Muscle layer of duodenum (tissue), 2 donors: Measurements from ENCODE around the gene KIF21A.

Source experiments
- H3K27ac ChIP-seq: one replicate; pipeline ENCODE4 v1.7.0; 2013; ENCODE audit warnings: mild to moderate bottlenecking, low read length
- H3K27me3 ChIP-seq: one replicate; pipeline ENCODE4 v1.7.0; 2013; ENCODE audit warnings: low read depth, mild to moderate bottlenecking, control low read depth, low read length
- H3K36me3 ChIP-seq, 2 donors: one replicate each; pipeline ENCODE4 v1.7.0; 2013; ENCODE audit warnings: low read length in 2 of 2, control low read depth in 1 of 2, mild to moderate bottlenecking in 1 of 2; ENCODE audit not compliant: insufficient read depth in 2 of 2, control insufficient read depth in 1 of 2
- H3K4me1 ChIP-seq, 2 donors: one replicate each; pipeline ENCODE4 v1.7.0; 2013; ENCODE audit warnings: low read length in 2 of 2, mild to moderate bottlenecking in 2 of 2, control low read depth in 1 of 2, moderate library complexity in 1 of 2; ENCODE audit not compliant: insufficient read depth in 2 of 2, control insufficient read depth in 1 of 2
- H3K4me3 ChIP-seq, 2 donors: one replicate each; pipeline ENCODE4 v1.7.0; 2013; ENCODE audit warnings: low read length in 2 of 2, low read depth in 1 of 2, mild to moderate bottlenecking in 1 of 2
- H3K9me3 ChIP-seq, 2 donors: one replicate each; pipeline ENCODE4 v1.7.0; 2013; ENCODE audit warnings: low read length in 2 of 2, control low read depth in 1 of 2, mild to moderate bottlenecking in 1 of 2; ENCODE audit not compliant: control insufficient read depth in 1 of 2
- donor health status: healthy.

The KIF21A gene

DNA sequence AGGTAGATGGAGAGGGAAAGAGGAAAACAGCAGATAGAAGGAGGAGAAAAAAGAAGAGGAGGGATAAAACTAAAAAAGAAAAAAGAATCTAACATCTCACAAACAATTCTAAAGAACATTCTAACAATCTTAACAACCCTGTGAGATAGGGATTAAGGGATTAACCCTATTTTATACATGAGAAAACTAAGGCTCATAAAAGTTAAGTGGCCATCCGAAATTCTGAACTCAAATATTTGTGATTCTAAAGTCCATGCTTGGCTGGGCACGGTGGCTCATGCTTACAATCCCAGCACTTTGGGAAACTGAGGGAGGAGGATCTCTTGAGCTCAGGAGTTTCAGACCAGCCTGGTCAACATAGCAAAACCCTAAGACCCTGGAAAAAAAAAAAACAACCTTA is 13.1 kb downstream of the KIF21A start:
- Histone ChIP-seq H3K27me3 (no peaks in the 10 kb centered on the region), H3K36me3 (no peaks in the 10 kb centered on the region), H3K27ac (no peak overlapping the region), H3K4me1 (no peaks in the 10 kb centered on the region), H3K4me3 (no peak overlapping the region), H3K9me3 (no peaks in the 10 kb centered on the region)

DNA sequence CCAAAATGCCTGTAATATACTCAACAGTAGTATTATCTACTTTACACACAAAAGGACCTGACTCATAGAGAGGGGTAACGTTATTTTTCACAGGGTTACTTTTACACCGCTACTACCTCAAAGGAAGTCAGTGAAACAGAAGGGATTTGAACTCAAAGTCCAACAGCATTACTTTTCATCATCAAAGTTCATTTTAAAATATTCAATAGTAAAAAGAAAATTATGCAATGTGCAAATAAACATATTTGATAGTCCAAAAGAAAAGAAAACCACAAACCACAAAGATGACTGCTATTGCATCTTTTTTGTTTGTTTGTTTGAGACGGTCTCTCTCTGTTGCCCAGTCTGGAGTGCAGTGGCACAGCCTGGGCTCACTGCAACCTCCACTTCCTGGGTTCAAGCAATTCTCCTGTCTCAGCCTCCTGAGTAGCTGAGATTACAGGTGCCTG is 15.5 kb downstream of the KIF21A start:
- H3K4me3 ChIP-seq = no peak overlapping the region
- H3K27me3 ChIP-seq = no peaks in the 10 kb centered on the region
- H3K9me3 ChIP-seq = no peaks in the 10 kb centered on the region

DNA sequence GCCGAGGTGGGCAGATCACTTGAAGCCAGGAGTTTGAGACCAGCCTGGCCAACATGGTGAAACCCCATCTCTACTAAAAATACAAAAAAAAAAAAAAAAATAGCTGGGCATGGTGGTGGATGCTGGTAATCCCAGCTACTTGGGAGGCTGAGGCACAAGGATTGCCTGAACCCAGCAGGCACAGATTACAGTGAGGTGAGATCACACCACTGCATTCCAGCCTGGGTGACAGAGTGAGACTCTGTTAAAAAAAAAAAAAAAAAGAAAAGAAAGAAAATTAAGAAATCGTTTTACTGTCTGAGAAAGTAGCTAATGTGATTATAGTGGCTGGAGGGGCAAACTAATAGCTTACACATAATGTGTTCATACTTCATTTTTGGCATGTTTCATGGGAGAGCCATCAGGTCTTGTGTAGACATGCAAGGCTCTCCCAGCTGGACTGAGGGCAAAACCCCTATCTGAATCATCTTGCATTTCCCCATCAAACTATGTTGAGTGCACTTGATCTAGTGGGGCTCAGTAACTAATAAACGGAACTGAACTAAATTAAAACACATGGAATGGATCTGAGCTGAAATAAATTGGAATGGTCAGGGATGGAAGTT is 16.2 kb downstream of the KIF21A start:
- Histone ChIP-seq H3K27ac (no peak overlapping the region), H3K4me3 (no peak overlapping the region), H3K9me3 (no peaks in the 10 kb centered on the region), H3K4me1 (no peaks in the 10 kb centered on the region), H3K27me3 (no peaks in the 10 kb centered on the region), H3K36me3 (no peaks in the 10 kb centered on the region)

More for the DNA sequence above, 15.5 kb downstream of the KIF21A start:
- Histone ChIP-seq H3K36me3 (no peaks in the 10 kb centered on the region), H3K27ac (no peak overlapping the region), H3K4me1 (no peaks in the 10 kb centered on the region)

DNA sequence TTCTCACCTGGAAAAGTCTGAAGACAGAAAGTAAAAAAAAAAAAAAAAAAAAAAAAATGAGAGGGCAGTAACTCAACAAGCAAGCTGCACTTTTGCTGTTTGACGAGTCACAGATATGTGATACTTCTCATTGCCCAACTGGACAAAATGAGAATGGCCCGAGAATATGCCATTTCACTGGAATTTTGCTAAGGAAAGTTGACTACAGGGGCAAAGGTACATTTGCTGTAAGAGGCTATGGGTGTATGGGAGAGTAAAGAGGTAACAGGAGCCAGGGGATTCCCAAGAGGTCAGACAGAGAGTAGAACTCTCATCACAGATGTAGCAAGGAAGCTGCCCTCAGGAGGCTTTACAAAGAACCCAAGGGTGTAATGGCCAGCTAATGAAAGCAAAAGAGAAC is 22.9 kb downstream of the KIF21A start:
- no peaks in the 10 kb centered on the region for H3K36me3 ChIP-seq
- H3K27me3 ChIP-seq = no peaks in the 10 kb centered on the region
- H3K27ac ChIP-seq = no peak overlapping the region
- H3K4me1 ChIP-seq = no peaks in the 10 kb centered on the region
- H3K9me3 ChIP-seq = no peaks in the 10 kb centered on the region
- H3K4me3 ChIP-seq = no peak overlapping the region

- H3K27ac ChIP-seq = no peak overlapping the region
- no peaks in the 10 kb centered on the region for H3K36me3 ChIP-seq
- H3K9me3 ChIP-seq = no peaks in the 10 kb centered on the region
- H3K4me1 ChIP-seq = no peaks in the 10 kb centered on the region
- H3K4me3 ChIP-seq = no peak overlapping the region
- no peaks in the 10 kb centered on the region for H3K27me3 ChIP-seq
Observed at GRCh38 chr12:39419471-39419870, 23.4 kb downstream of the KIF21A start.

GRCh38 chr12:39417916-39418315 is 25.0 kb downstream of the KIF21A start:
- Histone ChIP-seq H3K9me3 (no peaks in the 10 kb centered on the region), H3K4me3 (no peak overlapping the region), H3K36me3 (no peaks in the 10 kb centered on the region), H3K27ac (no peak overlapping the region), H3K27me3 (no peaks in the 10 kb centered on the region), H3K4me1 (peaks cover 0 to 5% of the 10 kb centered on the region in 2 donors)

DNA sequence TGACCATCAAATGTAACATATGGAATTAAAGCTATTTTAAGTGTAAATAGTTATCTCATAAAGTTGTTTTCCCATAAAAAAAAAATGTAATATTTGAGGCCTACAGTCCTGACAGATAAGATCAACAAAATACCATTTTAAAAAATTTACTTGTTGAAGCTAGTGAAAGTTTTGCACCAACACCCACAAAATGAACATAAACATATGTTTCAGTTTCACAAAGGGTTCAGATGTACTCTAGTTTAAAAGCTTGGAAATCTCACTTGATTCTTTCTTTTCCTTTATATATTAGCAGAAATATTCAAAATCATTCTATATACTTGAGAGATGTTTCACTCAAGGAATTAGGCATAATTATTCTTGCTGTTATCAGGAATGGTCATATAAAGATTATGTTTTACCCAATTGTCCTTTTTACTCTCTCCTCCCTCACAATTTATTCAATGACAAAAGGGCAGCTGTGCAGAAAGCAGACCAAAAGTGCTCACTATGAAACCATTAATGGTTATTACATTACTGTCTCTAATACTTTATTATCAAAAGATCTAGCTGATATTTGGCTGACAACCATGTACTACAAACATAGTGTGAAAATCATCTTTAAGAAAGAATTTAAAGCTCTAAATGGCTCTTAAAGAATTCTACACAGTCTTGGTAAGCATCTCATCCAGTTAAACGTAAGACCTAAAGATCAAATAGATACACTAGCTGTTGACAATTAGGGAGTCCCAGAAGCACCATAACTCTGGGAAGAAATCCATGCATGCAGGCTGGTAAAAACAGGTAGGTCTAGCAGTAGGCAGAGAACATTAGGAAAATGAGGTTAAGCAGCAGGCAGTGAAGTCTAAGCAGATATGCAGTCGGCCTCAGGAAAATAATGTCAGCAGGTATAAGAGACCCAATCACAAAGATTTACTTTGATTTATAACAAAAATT is 28.8 kb downstream of the KIF21A start:
- Histone ChIP-seq H3K27ac (no peak overlapping the region), H3K4me1 (peaks cover 0 to 5% of the 10 kb centered on the region in 2 donors)

DNA sequence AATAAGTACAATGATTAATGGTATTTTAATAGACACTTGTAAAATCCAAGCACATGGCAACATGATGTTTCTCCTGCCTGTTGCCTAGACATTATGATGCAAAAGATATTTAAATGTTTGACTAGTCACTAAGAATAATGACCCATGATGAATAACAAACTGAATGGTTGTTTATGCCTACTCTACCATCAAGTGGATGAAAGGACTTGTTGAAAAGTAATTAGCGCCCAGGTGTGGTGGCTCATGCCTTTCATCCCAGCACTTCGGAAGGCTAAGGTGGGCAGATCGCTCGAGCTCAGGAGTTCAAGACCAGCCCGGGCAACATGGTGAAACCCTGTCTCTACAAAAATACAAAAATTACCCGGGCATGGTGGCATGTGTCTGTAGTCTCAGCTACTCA is 30.7 kb downstream of the KIF21A start:
- H3K27me3 ChIP-seq = no peaks in the 10 kb centered on the region
- no peaks in the 10 kb centered on the region for H3K9me3 ChIP-seq
- H3K4me3 ChIP-seq = no peak overlapping the region
- no peak overlapping the region for H3K27ac ChIP-seq
- H3K36me3 ChIP-seq = peaks cover 0 to 4% of the 10 kb centered on the region in 2 donors
- peaks cover 0 to 5% of the 10 kb centered on the region in 2 donors for H3K4me1 ChIP-seq

More for the DNA sequence above, 28.8 kb downstream of the KIF21A start:
- Histone ChIP-seq H3K4me3 (no peak overlapping the region), H3K27me3 (no peaks in the 10 kb centered on the region), H3K36me3 (peaks cover 0 to 4% of the 10 kb centered on the region in 2 donors), H3K9me3 (no peaks in the 10 kb centered on the region)

DNA sequence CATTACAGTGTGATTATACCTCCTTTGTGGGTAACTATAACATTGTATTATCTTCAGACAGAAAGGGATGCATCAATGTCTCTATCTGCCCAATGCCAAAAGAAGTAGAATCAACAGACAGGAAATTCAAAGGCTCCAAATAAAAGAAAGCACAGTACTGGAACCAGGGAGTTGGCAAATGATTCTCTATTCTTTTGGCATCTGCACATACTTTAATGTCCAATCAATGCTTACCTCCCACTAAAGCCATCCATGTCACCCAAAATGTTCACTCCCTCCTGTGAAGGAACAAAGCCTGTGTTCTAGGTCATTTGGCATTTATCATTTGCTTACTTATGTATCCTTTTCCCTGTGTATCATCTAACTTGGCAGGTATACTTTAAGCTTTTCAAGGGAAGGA is 36.7 kb downstream of the KIF21A start:
- H3K4me3 ChIP-seq = no peak overlapping the region

GRCh38 chr12:39405580-39405979 is 37.3 kb downstream of the KIF21A start:
- H3K4me3 ChIP-seq = no peak overlapping the region
- no peaks in the 10 kb centered on the region for H3K27me3 ChIP-seq
- no peaks in the 10 kb centered on the region for H3K4me1 ChIP-seq
- H3K36me3 ChIP-seq = no peaks in the 10 kb centered on the region
- H3K27ac ChIP-seq = no peak overlapping the region
- H3K9me3 ChIP-seq = no peaks in the 10 kb centered on the region

More for the DNA sequence above, 36.7 kb downstream of the KIF21A start:
- Histone ChIP-seq H3K9me3 (no peaks in the 10 kb centered on the region), H3K27me3 (no peaks in the 10 kb centered on the region), H3K36me3 (no peaks in the 10 kb centered on the region), H3K27ac (no peak overlapping the region), H3K4me1 (no peaks in the 10 kb centered on the region)

- no peak overlapping the region for H3K27ac ChIP-seq
- no peak overlapping the region for H3K4me3 ChIP-seq
- H3K9me3 ChIP-seq = no peaks in the 10 kb centered on the region
- no peaks in the 10 kb centered on the region for H3K36me3 ChIP-seq
- H3K27me3 ChIP-seq = no peaks in the 10 kb centered on the region
- H3K4me1 ChIP-seq = no peaks in the 10 kb centered on the region
Observed at GRCh38 chr12:39404000-39404399, 38.9 kb downstream of the KIF21A start.
